Measurements from ENCODE around the gene OXT.

Gene OXT

GRCh38 chr20:3109350-3110302 is 38.2 kb downstream of the OXT start:
- DNase-seq (ENCODE audit: low read depth in 2 of 2), result no peak

GRCh38 chr20:3111507-3111906 is 40.1 kb downstream of the OXT start:
- DNase-seq (ENCODE audit: low read depth in 2 of 2), result no peak

- no peak for DNase-seq (ENCODE audit: low read depth in 2 of 2)
These were observed 40.6 kb downstream of the OXT start for GRCh38 chr20:3111995-3112394.

- peak; percentile 11 to 15 for DNase-seq (ENCODE audit: low read depth in 2 of 2)
These were observed 44.0 kb downstream of the OXT start for GRCh38 chr20:3115190-3116107.

GRCh38 chr20:3116341-3116740 is 44.9 kb downstream of the OXT start:
- no peak for DNase-seq (ENCODE audit: low read depth in 2 of 2)

GRCh38 chr20:3117839-3118379 is 46.5 kb downstream of the OXT start:
- DNase-seq (ENCODE audit: low read depth in 2 of 2), result peak; percentile 29 to 33

GRCh38 chr20:3119044-3119443 is 47.6 kb downstream of the OXT start:
- DNase-seq (ENCODE audit: low read depth in 2 of 2), result no peak

GRCh38 chr20:3121271-3121911 is 50.0 kb downstream of the OXT start:
- no peak for DNase-seq (ENCODE audit: low read depth in 2 of 2)
